BJ (cell line): ENCODE measurements around the gene SLC27A4. TPM values are rescaled to one million over a fixed set of nuclear protein-coding genes. Genes with fewer than 3 reads are reported as not detected.

Source experiments
- CTCF ChIA-PET: fragments of 350-600 bp; formaldehyde crosslinking; extraction: SDS; loops from one replicate; lab custom pipeline; 2021; ENCODE audit warnings: antibody characterized with exemption, inconsistent platforms; lab: Yijun Ruan, JAX
- POLR2A ChIA-PET: fragments of 300-600 bp; sonication (Branson Sonifier 250); formaldehyde crosslinking; extraction: SDS; loops from one replicate; lab custom pipeline; 2021; ENCODE audit warnings: antibody characterized with exemption; lab: Charles Lee
- DNase-seq: peaks from one replicate; pipeline ENCODE4 v3.0.0-alpha.2; 2011; ENCODE audit warnings: low read depth
- H3K27me3 ChIP-seq: 2 replicates; pipeline ENCODE4 v1.6.0; 2011; ENCODE audit warnings: low read length; ENCODE audit not compliant: control insufficient read depth, insufficient read depth
- H3K36me3 ChIP-seq: 2 replicates; pipeline ENCODE4 v1.5.1; 2011; ENCODE audit warnings: low read length; ENCODE audit not compliant: control insufficient read depth, insufficient read depth
- H3K4me3 ChIP-seq: 2 replicates; pipeline ENCODE4 v1.5.1; 2011; ENCODE audit warnings: low read depth, mild to moderate bottlenecking, control low read depth, low read length
- CTCF ChIP-seq: IDR thresholded peaks from 2 replicates; pipeline ENCODE4 v1.5.1; 2011; ENCODE audit warnings: low read depth, mild to moderate bottlenecking, control low read depth, inconsistent platforms, low read length, moderate library complexity; ENCODE audit not compliant: insufficient read depth
- polyA plus RNA-seq: library from polyadenylated mRNA; depleted of rRNA; stranded (reverse); fragments of >200 nt; gene quantifications from 2 replicates; pipeline ENCODE4 v1.2.3, GENCODE V29; 2011

Gene SLC27A4
- polyA plus RNA-seq, 1 experiment: 15.2 TPM

GRCh38 chr9:128390813-128391711, 50.7 kb downstream of the SLC27A4 start:
- POLR2A ChIA-PET: no interaction called here
- Histone ChIP-seq H3K36me3 (peaks cover 26% of the 10 kb centered on the region), H3K27me3 (0 out of 2 replicates have a peak, but pooled peaks cover 1% of the 10 kb centered on the region), H3K4me3 (no peak overlapping the region)
- TF ChIP-seq CTCF: no peak
- CTCF ChIA-PET: interaction anchor here (0.6 kb wide), 1 partner anchor 44 kb away, joined by 3 read pairs; no protein-coding TSS in a partner anchor
- DNase-seq: no peak

DNA sequence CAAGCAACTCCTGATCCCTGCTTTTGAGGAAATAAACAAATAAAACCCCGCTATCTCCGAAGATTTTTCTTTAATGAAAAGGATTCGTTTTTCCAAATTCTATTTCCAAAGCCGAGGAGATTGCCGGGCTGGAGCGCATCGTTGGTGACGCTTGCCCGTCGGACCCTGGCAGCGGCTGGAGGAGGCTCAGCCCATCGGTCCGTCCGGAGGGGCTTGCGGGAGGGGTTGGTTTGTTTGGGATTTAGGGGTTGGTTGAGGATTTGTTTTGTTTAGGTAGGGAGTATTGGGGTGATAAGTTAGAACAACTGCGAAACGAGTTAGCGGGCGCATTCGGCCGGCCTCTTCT, 51.6 kb downstream of the SLC27A4 start:
- CTCF ChIA-PET: no interaction called here
- peaks cover 22% of the 10 kb centered on the region for H3K36me3 ChIP-seq

DNA sequence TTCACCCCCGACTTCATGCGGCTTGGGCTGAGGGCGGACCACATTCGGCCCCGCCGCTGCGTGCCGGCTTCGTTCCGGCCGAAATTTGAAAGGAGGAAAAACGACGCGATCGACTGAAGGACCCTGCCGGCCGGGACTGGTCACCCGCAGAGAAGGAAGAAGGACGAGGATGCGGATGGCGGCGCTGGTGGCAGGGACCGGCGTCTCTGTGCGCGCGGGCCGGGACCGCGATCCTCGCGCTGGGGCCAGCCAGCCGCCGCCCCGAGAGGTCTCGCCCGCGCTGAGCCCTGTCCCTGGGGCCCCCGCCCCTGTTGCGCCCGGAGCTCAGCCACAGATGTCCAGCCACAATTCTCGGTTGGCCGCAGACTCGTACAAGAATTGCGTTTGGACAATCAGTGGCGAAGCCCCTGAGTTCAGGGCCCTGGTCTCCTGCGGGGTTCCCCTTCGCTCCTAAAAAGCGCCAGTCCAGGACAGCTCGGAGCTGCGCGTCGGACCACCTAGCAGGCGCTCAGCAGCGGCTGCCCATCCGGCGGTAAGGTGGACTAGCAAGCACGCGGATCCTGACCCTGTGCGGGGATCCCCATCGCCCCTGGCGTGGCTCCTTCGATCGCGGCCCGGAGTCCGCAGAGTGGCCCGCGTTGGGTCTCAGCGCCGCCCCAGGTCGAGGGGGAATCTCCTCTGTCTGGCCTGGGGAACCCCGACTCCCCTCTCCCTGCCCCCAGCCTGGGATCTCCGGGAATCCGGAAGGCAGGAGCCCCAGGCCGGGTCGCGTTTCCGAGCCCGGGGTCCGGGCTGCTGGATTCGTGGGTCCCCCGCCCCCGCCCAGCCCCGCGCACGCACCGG, 52.2 kb downstream of the SLC27A4 start:
- DNase-seq: no peak
- ChIA-PET POLR2A (no interaction called here), CTCF (no interaction called here)
- no peak for TF ChIP-seq CTCF
- no peak overlapping the region for H3K4me3 ChIP-seq
- peaks cover 3% of the 10 kb centered on the region; the same call in 1 of the 2 replicates for H3K27me3 ChIP-seq
- H3K36me3 ChIP-seq: peaks cover 17% of the 10 kb centered on the region

More for the DNA sequence above, 51.6 kb downstream of the SLC27A4 start:
- POLR2A ChIA-PET: no interaction called here
- Histone ChIP-seq H3K27me3 (peaks cover 3% of the 10 kb centered on the region; the same call in 1 of the 2 replicates), H3K4me3 (no peak overlapping the region)
- TF ChIP-seq CTCF: no peak
- DNase-seq: no peak

DNA sequence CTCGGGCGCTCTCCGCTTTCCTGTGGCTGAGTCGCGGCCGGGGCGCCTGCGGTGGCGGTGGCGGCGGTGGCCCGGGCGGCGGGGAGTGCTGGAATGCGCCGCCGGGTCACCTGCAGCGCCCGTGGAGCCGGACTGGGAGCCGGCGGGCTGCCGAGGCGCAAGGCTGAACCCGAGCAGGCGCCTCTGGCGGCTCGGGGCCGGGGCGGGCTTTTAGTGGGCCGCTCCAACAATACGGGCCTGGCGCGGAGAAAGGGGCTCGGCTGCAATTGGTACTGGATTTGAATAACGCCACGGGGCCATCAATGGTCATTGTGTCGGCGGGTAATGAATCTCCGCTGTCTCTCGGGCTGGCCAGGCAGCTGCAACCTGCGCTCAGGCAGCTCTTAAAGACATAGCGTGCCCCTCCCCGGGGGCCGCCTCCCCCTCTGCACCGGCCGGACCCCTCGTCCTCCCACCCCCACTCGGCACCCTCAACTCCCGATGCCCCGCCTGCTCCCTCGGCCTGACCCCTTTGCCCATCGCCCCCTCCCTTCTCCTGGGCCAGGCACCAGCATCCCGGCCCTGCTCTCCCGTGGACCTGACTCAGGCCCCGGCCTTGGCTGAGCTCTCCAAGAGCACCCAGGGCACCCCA, 52.9 kb downstream of the SLC27A4 start:
- no peak overlapping the region for H3K4me3 ChIP-seq
- H3K36me3 ChIP-seq: peaks cover 14% of the 10 kb centered on the region
- ChIA-PET POLR2A (no interaction called here), CTCF (interaction anchor here (1.2 kb wide), 1 partner anchor 27 kb away, joined by 6 read pairs; the partner anchor contains the start of gene CERCAM)
- no peak for DNase-seq
- no peak for TF ChIP-seq CTCF
- peaks cover 4% of the 10 kb centered on the region; the same call in 1 of the 2 replicates for H3K27me3 ChIP-seq
